Measurements from ENCODE around the gene ATAT1.

ATAT1 gene

DNA sequence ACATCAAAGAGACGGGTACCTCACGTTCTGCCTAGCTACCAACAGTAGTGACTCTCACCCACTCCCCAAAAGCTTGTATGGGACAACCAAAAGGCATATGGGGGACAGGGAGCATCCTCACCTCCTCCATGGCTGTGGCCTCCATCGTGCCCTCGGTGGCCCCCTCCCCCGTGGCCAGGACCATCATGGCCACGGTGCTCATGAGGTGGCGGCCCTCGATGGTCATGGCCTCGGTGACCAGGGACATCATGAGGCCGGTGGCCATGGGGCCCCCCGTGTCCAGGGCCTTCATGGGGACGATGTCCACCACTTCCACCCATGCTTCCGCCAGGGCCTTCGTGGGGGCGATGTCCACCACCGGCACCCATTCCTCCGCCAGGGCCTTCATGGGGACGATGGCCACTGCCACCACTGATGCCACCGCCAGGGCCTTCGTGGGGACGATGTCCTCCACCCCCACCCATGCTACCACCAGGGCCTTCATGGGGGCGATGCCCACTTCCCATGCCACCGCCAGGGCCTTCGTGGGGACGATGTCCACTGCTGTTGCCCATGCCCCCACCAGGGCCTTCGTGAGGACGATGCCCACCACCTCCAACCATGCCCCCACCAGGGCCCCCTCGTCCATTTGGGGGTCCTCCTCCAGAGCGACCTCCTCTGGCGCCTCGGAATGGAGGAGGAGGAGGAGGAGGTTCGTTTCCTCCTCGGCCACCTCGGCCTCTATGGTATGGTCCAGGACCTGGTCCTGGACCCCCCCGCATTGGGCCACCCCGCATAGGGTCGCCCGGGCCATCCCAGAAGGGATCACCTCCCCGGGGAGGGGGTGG, 24.6 kb upstream of the ATAT1 start:
- DNase-seq (ENCODE audit: low read depth), result no peak
- H3K4me3 ChIP-seq (ENCODE audit: low read length), result no peak overlapping the region
- TF ChIP-seq, protein P1, sequence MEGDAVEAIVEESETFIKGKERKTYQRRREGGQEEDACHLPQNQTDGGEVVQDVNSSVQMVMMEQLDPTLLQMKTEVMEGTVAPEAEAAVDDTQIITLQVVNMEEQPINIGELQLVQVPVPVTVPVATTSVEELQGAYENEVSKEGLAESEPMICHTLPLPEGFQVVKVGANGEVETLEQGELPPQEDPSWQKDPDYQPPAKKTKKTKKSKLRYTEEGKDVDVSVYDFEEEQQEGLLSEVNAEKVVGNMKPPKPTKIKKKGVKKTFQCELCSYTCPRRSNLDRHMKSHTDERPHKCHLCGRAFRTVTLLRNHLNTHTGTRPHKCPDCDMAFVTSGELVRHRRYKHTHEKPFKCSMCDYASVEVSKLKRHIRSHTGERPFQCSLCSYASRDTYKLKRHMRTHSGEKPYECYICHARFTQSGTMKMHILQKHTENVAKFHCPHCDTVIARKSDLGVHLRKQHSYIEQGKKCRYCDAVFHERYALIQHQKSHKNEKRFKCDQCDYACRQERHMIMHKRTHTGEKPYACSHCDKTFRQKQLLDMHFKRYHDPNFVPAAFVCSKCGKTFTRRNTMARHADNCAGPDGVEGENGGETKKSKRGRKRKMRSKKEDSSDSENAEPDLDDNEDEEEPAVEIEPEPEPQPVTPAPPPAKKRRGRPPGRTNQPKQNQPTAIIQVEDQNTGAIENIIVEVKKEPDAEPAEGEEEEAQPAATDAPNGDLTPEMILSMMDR (IDR thresholded peaks at IDR 0.05; ENCODE audit: insufficient read depth, low read depth, low read length, missing control alignments), result no peak

DNA sequence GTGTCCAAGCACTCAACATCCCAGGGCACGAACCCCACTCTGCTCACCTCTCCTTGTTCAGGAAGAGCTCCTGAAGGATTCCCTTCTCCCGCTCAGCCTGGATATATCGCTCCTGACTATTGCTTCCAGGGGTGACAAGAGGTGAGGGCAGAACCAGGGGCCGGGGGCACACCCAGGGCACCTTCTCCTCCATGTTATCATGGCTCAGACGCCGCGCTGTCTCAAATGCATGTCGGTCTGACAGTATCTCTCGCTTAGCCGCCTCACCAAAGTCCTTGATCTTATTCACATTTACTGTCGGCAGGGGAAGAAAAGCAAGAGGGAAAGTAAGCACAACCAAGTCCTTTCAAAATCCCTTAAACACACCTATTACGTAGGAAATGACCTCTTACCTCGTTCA, 22.7 kb upstream of the ATAT1 start:
- no peak overlapping the region for H3K4me3 ChIP-seq (ENCODE audit: low read length)
- DNase-seq (ENCODE audit: low read depth), result no peak
- TF ChIP-seq, protein P1 (IDR thresholded peaks at IDR 0.05; ENCODE audit: insufficient read depth, low read depth, low read length, missing control alignments), result no peak

DNA sequence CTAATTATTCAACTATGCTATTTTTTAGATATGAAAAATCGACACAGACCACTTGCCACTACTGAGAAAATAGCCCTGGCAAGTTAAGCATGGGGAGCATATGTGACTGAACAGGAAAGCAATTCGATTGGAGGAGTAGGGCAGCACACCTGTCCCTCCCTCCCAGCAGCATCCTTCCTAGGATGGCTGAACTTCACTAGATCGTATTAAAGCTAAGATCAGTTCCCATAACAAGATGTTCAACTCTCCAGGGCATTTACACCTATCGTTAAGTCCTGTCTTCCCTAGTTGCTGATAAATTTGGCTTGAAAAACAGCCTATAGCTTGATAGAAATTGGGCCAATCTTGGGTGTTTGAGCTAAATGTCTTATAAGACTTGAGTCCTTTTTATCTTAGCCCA, 16.6 kb upstream of the ATAT1 start:
- H3K4me3 ChIP-seq (ENCODE audit: low read length), result no peak overlapping the region
- no peak for DNase-seq (ENCODE audit: low read depth)
- TF ChIP-seq, protein P1 (IDR thresholded peaks at IDR 0.05; ENCODE audit: insufficient read depth, low read depth, low read length, missing control alignments), result no peak

DNA sequence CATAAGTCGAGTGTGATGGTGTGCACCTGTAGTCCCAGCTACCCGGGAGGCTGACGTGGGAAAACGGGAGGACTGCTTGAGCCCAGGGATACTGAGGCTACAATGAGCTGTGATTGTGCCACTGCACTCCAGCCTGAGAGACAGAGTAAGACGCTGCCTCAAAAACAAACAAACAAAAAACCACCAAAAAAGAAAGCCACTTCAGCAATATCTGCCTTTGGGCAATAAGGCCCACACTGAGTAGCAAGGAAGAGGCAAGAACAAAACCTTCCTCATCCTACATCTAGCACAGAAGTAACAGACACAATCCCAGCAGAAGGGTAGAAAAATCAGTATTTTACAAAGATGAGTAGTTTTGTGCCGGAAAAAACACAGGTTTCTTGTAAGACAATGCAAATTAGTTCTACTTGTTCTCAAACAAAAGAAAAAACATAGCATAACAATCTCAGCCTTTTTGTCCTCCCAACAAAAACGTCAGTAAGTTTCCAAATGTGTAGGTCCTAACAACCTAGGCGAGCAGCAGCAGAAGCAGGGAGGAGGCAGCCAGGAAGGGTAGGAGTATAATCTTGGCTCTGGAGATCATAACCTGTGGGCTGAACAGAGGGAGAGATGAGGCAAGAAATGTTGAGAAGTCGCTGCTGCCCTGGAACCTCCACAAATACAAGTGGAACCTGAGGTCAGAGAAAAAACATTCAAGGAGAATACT, 15.4 kb upstream of the ATAT1 start:
- no peak overlapping the region for H3K4me3 ChIP-seq (ENCODE audit: low read length)
- TF ChIP-seq, protein P1 (IDR thresholded peaks at IDR 0.05; ENCODE audit: insufficient read depth, low read depth, low read length, missing control alignments), result no peak
- DNase-seq (ENCODE audit: low read depth), result no peak

DNA sequence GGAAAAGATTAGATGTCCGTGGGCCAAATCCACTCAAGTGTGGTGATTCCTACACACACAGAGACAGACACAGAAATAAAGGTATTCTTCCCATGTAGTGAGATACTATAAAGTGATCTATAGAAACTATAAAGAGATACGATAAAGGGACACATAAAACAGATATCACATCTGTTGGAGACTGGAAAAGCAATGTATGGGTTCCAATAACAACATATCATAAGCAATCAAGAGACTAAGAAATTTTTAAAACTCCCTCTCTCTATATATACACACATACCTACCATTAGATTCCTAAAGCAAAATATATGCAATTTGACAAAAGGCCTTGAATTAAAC, 14.8 kb upstream of the ATAT1 start:
- DNase-seq (ENCODE audit: low read depth), result no peak
- H3K4me3 ChIP-seq (ENCODE audit: low read length), result no peak overlapping the region
- TF ChIP-seq, protein P1 (IDR thresholded peaks at IDR 0.05; ENCODE audit: insufficient read depth, low read depth, low read length, missing control alignments), result no peak

DNA sequence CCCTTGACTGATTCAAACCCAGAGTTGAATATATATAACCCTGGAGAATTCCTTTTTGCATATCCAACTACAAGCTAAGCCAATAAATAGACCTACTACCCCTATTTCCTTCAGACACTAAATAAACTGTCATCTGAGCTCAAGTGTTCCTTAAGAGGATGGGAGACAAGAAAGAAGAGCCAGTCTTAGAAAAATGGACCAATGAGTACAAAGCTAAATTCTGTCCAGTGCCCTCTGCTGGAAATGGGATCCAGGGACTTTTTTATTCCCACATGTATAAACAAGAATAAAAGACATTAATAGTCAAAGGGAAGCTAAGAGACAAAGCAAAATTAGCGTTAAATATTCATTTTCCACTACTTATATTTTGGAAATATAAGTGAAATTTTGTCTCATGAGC, 14.5 kb upstream of the ATAT1 start:
- TF ChIP-seq, protein P1 (IDR thresholded peaks at IDR 0.05; ENCODE audit: insufficient read depth, low read depth, low read length, missing control alignments), result peak; percentile 45
- H3K4me3 ChIP-seq (ENCODE audit: low read length), result no peak overlapping the region
- peak; percentile 45 for DNase-seq (ENCODE audit: low read depth)
